Measurements from ENCODE around the gene BIRC6. TPM values are rescaled to one million over a fixed set of nuclear protein-coding genes. Genes with fewer than 3 reads are reported as not detected.

The BIRC6 gene
- total RNA-seq, 1 donor from 2014 or later = 180 TPM

DNA sequence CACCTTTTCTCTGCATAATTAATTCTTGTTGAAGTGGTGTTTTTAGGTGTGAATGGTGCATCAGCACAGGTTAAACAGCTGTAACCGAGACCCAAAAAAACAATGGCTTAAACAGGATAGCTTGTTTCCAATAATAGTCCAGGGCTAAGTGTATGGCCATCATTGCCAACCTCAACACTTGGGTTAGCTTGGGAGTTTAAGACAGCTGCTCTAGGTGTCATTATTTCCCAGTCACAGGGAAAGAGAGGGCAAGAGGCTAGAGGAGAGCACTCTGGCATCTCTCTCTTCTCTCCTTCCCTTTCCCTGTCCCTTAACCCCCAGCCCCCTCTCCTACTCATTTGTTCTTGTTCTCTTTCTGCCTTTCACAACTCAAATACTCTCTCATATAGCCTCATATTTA lies 21.1 kb downstream of the BIRC6 start:
- no peaks in the 10 kb centered on the region for H3K27me3 Mint-ChIP-seq
- no peaks in the 10 kb centered on the region for H3K9me3 Mint-ChIP-seq
- ATAC-seq (ENCODE audit: low read depth) (no peak), DNase-seq (no peak)
- peaks cover 36% of the 10 kb centered on the region for H3K36me3 Mint-ChIP-seq (ENCODE audit: low read depth)
- H3K4me1 Mint-ChIP-seq = peaks cover 42% of the 10 kb centered on the region
- ChIA-PET CTCF (no interaction called here), POLR2A (interaction anchor here (1.5 kb wide), 1 partner anchor 22 kb away, joined by 3 read pairs; the partner anchor contains the start of gene BIRC6)
- H3K27ac Mint-ChIP-seq = no peak overlapping the region
- intact Hi-C loops (cut with micrococcal nuclease) = no loop called here
- TF ChIP-seq, protein P1, sequence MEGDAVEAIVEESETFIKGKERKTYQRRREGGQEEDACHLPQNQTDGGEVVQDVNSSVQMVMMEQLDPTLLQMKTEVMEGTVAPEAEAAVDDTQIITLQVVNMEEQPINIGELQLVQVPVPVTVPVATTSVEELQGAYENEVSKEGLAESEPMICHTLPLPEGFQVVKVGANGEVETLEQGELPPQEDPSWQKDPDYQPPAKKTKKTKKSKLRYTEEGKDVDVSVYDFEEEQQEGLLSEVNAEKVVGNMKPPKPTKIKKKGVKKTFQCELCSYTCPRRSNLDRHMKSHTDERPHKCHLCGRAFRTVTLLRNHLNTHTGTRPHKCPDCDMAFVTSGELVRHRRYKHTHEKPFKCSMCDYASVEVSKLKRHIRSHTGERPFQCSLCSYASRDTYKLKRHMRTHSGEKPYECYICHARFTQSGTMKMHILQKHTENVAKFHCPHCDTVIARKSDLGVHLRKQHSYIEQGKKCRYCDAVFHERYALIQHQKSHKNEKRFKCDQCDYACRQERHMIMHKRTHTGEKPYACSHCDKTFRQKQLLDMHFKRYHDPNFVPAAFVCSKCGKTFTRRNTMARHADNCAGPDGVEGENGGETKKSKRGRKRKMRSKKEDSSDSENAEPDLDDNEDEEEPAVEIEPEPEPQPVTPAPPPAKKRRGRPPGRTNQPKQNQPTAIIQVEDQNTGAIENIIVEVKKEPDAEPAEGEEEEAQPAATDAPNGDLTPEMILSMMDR (IDR thresholded peaks at IDR 0.05) = no peak
- no peak overlapping the region for H3K4me3 Mint-ChIP-seq

DNA sequence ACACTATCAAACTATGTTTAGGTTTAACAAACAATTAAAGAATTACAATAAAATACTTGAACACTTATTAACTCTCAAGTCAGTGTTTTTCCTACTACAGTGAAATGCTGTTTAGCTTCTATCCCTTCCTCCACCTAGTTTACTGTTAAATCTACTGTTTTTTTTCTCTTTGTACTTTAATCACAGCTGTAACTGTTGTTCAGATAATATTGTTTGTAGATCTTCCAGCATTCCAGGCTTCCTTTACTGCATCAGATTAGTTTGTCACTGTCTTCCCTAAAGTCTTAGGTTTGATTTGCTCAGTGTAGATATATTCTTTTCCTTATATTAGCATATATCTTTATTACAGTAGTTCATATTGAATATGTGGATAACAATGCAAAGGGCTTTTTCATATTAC lies 22.5 kb downstream of the BIRC6 start:
- intact Hi-C loops (cut with micrococcal nuclease) = no loop called here
- Mint-ChIP-seq H3K4me3 (no peak overlapping the region), H3K27me3 (no peaks in the 10 kb centered on the region), H3K9me3 (no peaks in the 10 kb centered on the region), H3K4me1 (peaks cover 33% of the 10 kb centered on the region), H3K27ac (peak overlapping the region; percentile 32), H3K36me3 (ENCODE audit: low read depth) (peaks cover 38% of the 10 kb centered on the region)
- ChIA-PET CTCF (no interaction called here), POLR2A (no interaction called here)
- DNase-seq = no peak
- TF ChIP-seq, protein P1 (IDR thresholded peaks at IDR 0.05) = no peak
- no peak for ATAC-seq (ENCODE audit: low read depth)

DNA sequence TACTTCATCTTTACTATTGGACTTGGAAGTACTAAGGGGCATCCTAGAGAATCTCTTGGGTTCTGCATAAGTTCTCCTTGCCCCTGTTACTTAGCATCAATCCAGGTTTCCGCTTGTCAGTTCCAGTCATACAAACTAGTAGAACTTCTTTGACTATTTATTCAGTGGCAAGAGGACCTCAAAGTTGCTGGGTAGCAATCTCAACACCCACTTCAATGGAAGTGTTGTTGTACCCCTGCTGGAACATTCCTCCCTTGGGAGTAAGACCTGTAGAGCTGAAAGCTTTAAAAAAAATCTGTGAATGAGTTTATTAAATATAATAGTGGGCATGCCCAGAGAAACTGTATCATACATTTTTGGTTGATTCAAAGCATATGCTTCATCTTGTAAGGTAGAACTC lies 27.0 kb downstream of the BIRC6 start:
- intact Hi-C loops (cut with micrococcal nuclease) = no loop called here

DNA sequence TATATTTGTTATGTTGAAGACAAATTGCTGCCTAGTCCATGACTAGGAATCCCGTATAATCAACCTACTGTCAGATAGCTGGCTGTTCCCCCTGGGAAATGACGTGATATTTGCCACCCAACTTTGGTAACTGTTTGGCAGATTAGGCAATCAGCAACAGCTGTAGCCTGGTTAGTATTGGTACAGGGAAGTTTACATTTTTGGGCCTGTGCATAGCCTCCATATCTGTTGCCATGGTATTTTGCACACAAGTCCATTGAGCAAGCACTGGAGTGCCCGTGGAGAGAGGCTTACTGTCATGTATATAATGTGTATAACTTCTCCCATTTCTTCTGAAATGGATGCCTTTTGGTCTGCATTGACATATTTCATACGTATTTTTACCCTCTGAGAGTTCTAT lies 27.7 kb downstream of the BIRC6 start:
- ChIA-PET POLR2A (no interaction called here), CTCF (no interaction called here)
- peaks cover 62% of the 10 kb centered on the region for H3K36me3 Mint-ChIP-seq (ENCODE audit: low read depth)
- no peaks in the 10 kb centered on the region for H3K9me3 Mint-ChIP-seq
- ATAC-seq (ENCODE audit: low read depth) = no peak
- no peak for DNase-seq
- H3K4me3 Mint-ChIP-seq = no peak overlapping the region
- intact Hi-C loops (cut with micrococcal nuclease) = no loop called here
- no peak overlapping the region for H3K27ac Mint-ChIP-seq
- no peaks in the 10 kb centered on the region for H3K27me3 Mint-ChIP-seq
- TF ChIP-seq, protein P1 (IDR thresholded peaks at IDR 0.05) = no peak
- peaks cover 9% of the 10 kb centered on the region for H3K4me1 Mint-ChIP-seq

More for the DNA sequence above, 27.0 kb downstream of the BIRC6 start:
- peaks cover 12% of the 10 kb centered on the region for H3K4me1 Mint-ChIP-seq
- H3K27ac Mint-ChIP-seq = no peak overlapping the region
- H3K9me3 Mint-ChIP-seq = no peaks in the 10 kb centered on the region
- ChIA-PET CTCF (no interaction called here), POLR2A (no interaction called here)
- peaks cover 64% of the 10 kb centered on the region for H3K36me3 Mint-ChIP-seq (ENCODE audit: low read depth)
- TF ChIP-seq, protein P1 (IDR thresholded peaks at IDR 0.05) = no peak
- no peak overlapping the region for H3K4me3 Mint-ChIP-seq
- ATAC-seq (ENCODE audit: low read depth) (no peak), DNase-seq (no peak)
- no peaks in the 10 kb centered on the region for H3K27me3 Mint-ChIP-seq

DNA sequence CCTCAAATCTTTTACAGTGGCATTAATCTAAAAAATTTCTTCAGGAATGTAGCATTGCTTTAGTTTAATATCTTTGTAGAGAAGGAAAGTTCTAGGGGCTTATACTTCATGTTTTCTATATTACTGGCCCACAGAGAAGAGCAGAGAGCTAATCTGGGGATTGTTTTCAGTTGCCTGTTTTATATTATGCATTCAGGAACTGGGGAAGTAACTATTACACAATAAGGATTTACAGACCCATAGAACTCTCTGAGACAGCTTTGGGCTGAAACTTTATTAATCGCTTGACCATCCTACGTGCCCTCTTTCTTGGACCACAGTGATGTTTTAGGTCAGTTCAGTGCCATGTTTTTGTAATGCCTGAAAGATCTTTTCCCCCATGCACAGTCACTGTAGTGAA lies 29.9 kb downstream of the BIRC6 start:
- Mint-ChIP-seq H3K27me3 (no peaks in the 10 kb centered on the region), H3K36me3 (ENCODE audit: low read depth) (peaks cover 65% of the 10 kb centered on the region), H3K9me3 (no peaks in the 10 kb centered on the region), H3K27ac (no peak overlapping the region), H3K4me3 (no peak overlapping the region), H3K4me1 (peaks cover 14% of the 10 kb centered on the region)
- POLR2A ChIA-PET = no interaction called here
- CTCF ChIA-PET = no interaction called here
- TF ChIP-seq, protein P1 (IDR thresholded peaks at IDR 0.05) = no peak
- ATAC-seq (ENCODE audit: low read depth) = no peak
- DNase-seq = no peak
- intact Hi-C loops (cut with micrococcal nuclease) = no loop called here
